Stimulated activated naive CD8-positive, alpha-beta T cell treated with anti-CD3 and anti-CD28 coated beads, Interleukin-15, Interleukin-2, amounts not matched to agents 100 U/mL and 50 U/mL, for 24 hours (primary cell): ENCODE measurements around the gene IQGAP2.

Experiments used
- ATAC-seq: fragments of 150-1000 bp; cut with Tn5 transposase; one replicate; pipeline ENCODE4 v1.10.0; 2021
- DNase-seq: peaks from one replicate; pipeline ENCODE4 v3.0.0; 2021

Gene IQGAP2

DNA sequence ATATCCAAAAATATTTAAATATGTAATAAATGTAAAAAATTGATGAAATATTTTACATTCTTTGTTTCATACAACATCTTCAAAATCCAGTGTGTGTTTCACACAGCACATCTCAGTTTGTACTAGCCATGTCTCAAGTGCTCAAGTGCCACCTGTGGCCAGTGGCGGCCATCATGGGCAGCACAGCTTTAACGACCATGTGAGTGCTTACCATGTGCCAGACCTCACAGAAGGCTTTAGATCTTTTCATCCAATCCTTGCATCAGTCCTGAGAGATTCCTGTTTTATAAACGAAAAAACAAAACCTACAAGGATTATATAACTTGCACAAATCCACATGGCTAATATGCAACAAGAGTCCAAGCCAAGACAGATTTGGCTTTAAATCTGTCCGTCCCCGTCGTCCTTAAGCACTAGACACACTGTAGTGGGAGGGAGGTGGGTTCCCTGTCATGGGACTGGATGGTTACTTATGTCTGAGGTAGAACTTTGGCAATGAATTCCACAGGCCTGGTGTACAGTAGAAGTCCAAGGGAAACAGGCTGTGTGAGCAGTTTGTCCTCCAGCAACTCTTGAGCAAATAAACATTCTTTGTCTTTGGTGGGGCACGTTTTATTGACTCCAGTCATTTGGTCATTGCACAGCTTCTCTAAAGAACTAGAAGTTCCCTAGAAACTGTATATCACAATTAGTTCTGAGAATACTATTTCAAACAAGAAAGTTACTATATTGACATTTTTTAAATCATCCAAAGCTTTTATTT lies 287.8 kb downstream of the IQGAP2 start:
- DNase-seq (no peak), ATAC-seq (no peak)

DNA sequence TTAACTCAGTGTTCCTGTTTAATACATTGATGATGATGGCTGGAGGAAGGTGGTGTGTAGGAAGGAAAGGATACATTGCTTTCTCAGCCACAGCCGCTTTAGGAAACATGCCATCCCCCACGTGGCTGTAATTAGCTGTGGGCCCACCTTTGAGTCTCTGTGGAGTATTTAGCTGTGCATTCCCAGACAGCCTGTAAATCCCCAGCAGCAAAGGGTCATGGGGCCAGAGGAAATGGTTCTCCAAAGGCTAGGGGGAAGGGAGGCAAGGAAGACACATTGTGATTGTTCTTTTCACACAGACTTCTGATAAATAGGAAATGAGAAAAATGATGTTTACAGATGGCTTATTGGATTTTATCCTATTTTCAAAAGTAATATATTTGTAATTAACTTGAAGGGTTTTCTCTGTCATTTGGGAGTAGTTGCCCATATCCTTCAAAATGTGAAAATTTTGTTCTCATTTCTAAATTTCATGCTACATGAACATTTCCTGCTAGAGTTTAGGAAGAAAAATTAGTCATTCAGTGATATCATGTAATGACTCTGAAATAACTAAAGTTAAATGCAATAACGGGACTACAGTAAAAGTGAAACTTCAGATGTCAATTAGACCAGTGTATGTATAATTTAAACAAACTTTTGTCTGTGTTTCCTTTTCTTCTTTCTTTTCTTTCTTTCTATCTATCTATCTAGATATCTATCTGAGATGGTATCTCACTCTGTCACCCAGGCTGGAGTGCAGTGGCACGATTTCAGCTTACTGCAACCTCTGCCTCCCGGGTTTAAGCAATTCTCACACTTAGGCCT lies 288.6 kb downstream of the IQGAP2 start:
- DNase-seq, result no peak
- peak; percentile 72 for ATAC-seq

DNA sequence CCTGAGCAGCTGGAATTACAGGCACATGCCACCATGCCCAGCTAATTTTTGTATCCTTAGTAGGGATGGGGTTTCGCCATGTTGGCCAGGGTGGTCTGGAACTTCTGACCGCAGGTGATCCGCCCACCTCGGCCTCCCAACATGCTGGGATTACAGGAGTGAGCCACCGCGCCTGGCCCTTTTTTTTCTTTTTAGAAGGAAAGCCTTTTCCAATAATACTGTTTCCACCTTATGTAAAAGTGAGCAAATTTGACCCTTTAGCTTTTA lies 289.1 kb downstream of the IQGAP2 start:
- ATAC-seq (no peak), DNase-seq (no peak)

DNA sequence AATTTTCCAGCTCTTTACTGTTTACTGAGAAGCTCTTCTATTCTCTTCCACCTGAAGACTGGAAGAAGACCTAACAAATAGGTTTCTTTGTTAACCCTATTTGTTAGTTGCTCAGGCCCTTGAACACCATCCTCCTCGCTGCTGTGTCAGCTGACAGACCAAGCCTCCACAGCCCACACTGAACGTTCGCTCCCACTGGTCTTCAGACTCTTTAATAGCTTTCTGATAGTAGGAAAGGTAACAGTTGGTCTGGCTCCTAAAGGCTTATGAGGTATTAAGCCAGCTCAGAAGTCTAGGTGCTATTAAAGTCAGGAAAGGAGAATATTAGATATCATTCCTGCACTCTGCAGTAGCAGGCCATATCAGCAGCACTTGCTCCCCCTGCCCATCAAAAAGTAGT lies 289.6 kb downstream of the IQGAP2 start:
- no peak for ATAC-seq

DNA sequence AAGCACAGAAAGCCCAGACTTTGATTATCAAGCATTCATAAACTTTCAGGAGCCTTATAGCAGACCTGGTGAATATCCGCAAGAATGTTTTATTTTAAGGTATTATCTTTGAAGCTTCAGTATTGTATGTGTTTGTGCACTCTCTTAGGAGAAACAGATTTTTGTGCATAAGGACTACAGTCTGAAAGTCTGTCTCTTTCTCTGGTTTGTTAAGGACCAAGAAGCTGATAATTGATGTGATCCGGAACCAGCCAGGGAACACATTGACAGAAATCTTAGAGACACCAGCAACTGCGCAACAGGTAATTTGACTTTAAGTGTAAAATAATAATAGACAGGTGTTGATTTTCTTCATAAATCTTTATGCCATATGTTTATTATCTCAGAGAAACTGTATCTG lies 290.1 kb downstream of the IQGAP2 start:
- DNase-seq (no peak), ATAC-seq (no peak)

More for the DNA sequence above, 289.6 kb downstream of the IQGAP2 start:
- no peak for DNase-seq

DNA sequence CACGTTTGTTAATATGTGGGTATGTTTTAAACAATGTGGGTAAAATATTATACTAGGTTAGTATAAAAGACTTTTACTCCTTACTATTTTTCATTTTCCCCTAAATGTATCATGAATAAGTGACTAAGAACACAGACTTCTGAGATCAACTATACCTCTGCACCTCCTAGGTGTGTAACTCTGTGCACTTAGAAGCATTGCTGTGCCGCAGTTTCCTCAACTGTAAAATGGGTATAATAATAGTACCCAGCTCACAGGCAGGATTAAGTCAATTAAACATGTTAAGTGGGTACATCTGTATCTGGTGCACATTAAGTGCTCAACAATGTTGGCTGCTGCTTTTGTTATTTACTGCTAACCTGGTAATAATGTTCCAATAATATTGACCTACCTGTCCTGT lies 291.2 kb downstream of the IQGAP2 start:
- DNase-seq, result no peak
- ATAC-seq, result no peak

DNA sequence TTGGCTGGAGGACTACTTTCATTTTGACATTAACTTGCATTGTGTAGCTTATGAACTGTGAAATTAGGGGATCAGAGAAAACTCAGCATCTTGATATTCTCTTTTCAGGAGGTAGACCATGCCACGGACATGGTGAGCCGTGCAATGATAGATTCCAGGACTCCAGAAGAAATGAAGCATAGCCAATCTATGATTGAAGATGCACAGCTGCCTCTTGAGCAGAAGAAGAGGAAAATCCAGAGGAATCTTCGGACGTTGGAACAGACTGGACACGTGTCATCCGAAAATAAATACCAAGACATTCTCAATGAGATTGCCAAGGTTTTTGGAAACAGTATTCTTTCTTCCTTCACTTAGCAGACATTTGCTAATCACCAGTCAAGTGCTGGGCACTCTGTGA lies 292.3 kb downstream of the IQGAP2 start:
- ATAC-seq (no peak), DNase-seq (no peak)

DNA sequence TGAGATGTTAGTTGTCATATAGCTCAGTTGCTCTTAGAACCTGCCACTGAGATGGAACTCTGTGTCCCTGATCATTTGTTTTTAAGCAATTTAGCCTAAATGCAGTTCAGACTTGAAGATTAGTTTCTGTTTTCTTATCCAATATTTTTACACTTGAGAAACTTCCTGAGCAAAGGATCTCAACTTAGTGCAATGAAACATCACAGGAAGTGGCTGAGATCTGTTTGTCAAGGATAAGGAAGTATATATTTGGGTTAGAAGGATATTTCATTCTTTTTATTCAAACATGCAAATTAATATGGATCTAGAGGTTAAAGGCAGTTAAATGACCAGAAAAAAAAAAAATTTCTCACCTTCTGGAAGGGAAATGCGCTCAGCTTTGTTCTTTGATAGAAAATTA lies 293.2 kb downstream of the IQGAP2 start:
- no peak for DNase-seq
- ATAC-seq, result no peak

DNA sequence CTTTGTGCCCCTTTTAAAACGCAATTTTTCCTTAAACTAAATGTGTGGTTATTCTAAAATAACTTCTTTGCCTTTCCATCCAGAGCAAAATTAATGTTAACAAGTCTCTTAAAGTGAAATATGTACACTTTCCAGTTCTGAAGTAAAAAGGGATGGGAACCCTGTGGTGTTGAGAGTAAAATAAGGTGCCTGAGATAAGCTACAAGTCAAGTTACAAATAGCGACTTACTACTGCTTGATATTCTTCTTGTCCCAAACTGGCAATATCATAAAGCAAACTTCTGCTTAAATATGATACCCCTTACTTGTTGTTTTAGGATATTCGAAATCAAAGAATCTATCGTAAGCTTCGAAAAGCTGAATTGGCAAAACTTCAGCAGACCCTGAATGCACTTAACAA lies 294.6 kb downstream of the IQGAP2 start:
- no peak for DNase-seq
- no peak for ATAC-seq

DNA sequence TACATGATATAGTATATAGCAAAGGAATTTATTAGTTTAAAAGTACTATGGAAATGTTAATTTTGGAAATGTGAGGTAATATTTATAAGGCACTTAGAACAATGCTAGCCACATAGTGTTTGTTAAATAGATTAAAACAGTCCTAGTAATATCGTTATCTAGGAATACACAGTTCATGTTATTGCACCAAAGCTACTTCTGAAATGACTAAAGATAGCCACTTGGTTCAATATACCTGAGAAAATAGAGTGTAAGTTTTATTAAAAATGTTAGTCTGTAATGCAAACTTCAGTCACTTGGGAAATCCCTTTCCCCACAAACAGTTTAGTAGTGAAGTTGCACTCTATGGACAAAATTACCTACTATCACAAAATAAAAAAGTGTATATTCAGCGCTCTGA lies 297.5 kb downstream of the IQGAP2 start:
- ATAC-seq, result no peak
- no peak for DNase-seq

DNA sequence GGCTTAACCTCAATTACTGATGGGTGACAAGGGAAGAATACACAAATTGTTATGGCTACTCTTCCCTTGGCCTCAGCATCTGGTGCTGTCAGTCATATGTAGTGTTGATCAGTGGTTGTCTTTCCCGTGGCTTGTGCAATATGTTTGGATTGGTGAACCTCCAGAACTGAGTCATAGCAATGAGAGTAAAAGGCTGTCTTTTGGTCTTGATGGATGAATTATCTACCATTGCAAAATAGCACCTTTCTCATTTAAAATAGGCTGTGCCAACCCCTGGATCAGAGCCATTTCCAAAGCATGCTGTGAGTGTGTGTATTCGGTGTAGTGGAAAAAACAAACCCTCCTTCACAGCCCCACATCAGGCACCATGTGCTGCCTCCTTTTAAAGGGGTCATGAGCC lies 298.2 kb downstream of the IQGAP2 start:
- no peak for ATAC-seq
- DNase-seq, result no peak

DNA sequence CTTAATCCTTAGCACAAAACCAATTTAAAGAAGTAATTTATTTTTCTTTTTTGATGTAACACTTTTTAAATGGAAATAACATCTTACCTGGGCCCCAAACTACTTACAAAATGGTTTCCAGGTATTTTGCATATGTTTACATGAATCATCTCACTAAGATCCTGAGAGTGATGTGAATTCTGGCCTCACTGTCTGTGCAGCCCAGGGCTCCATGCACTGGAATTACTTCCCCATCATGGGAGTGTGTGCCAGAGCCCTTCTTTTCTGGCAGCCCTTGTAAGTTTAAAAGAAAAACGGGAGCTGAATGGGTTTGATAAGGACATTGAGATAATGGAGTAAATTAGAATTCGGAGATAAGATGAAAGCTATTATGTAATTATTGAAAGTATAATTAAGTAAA lies 300.6 kb downstream of the IQGAP2 start:
- ATAC-seq (no peak), DNase-seq (no peak)

DNA sequence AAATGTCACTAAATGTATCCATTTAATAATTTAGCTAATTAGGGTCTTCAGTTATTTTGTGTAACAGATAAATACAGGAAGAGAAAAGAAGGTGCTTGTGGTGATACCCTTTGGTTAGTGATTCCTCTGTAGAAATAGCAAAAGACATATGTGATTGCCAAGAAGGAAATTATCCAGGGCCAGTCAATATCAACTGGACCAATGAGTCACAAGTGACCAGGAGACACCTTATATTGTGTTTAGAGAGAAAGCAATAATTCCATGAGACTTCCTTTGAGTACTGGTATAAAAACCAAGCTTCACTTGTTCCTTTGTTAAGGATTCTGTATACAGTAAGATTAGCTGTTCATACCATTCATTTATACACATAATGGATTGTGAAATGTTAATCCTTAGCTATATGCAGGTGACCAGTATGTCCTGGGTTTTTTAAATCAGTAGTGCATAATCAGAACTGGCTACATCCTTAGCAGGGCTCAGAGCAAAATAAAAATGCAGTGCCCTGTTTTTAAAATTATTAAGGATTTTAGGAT lies 301.1 kb downstream of the IQGAP2 start:
- ATAC-seq (no peak), DNase-seq (no peak)

DNA sequence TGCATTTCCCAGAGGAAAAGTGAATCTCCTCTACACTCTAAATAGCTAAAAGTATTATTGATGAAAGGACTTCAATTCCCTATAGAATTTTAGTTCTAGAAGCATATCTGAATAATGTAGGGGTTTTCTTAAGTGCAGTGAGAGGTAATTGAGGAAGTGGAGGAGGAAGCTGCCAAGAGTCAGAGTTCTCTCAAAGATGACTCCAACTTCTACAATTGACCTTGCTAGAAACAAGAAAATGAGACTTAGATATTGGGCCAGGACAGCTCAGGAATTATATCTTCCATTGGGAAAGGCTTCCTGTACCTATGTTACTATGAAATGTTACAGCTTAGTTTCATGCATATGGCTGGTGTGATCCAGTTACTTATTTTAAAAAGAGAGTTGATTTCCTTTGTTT lies 302.5 kb downstream of the IQGAP2 start:
- DNase-seq, result no peak
- ATAC-seq, result no peak

DNA sequence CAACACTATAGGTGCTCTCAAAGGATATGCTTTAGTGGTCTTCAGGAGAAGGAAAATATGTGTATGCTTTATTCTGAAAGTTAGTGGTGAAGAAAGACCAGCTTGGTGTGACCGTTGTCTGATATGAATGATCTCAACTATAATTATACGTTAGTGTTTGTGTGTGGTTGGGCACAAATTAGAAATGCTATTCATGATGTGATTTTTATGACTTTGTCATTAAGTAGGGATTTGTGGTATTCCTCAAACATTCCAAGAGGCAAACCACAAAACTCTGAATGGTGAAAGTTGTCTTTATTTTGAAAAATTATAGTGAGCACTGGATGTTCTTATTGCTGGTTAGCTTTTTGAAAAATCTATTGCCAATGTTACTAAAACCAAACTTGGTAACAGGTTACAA lies 306.7 kb downstream of the IQGAP2 start:
- no peak for DNase-seq
- no peak for ATAC-seq

DNA sequence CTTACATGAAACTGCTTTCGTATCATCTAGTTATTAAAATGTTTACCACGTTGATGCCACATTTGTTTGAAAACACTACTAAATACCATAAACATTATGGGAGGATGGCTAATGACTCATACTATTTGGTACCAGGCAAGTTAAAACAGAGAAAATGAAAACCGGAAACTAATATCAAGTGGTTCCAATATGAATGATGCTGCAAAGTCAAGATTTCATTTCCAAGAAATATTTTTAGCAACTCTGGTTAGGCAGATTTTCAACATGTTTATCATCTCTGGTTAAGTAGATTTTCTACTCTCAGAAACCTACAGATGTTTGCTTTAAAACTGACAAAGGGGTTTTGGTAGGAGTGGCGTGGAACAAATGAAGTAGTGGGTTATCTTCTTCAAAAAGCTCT lies 307.9 kb downstream of the IQGAP2 start:
- ATAC-seq (no peak), DNase-seq (no peak)

DNA sequence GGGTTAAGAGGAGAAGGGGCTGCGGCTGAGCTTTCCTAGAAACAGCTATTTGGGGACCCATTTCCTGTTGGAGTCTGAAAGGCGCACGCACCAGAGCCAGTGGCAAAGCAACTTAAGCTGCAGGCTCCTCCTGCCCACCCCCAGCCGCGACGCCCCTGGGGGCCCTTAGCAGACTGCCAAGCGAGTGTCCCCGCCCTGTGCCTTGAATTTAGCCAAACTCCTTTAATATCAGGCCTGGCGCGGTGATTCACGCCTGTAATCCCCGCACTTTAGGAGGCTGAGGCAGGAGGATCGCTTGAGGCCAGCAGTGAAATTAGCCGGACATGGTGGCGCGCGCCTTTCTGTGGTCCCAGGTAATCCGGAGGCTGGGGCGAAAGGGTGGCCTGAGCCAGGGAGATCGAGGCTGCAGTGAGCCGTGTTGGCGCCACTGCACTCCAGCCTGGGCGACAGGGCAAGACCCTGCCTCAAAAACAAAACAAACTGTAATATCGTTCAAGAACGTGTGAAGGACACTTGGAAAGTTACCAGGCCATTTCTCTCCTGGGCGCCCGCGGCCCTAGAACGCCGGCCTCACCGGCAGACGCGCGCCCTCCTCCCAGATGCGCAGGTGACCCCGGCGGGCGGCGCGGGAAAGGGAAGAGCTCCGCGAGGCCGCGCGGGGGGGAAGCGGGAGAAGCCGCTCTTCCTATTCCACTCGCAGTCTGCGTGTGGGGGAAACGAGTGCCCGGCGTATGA lies 311.8 kb downstream of the IQGAP2 start:
- peak; percentile 19 for DNase-seq
- ATAC-seq, result no peak

DNA sequence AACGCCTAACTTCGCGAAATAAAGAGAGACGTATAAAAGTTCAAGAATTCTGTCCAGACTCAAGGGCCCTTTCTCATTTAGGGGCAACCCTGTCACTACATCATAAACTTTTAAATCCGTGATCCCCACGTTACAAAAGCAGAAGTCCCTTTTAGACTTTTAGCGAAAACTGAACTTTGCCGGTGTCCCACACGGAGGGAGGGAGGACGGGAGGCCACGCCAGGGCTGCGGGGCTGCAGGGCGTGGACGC lies 312.3 kb downstream of the IQGAP2 start:
- ATAC-seq (no peak), DNase-seq (no peak)

DNA sequence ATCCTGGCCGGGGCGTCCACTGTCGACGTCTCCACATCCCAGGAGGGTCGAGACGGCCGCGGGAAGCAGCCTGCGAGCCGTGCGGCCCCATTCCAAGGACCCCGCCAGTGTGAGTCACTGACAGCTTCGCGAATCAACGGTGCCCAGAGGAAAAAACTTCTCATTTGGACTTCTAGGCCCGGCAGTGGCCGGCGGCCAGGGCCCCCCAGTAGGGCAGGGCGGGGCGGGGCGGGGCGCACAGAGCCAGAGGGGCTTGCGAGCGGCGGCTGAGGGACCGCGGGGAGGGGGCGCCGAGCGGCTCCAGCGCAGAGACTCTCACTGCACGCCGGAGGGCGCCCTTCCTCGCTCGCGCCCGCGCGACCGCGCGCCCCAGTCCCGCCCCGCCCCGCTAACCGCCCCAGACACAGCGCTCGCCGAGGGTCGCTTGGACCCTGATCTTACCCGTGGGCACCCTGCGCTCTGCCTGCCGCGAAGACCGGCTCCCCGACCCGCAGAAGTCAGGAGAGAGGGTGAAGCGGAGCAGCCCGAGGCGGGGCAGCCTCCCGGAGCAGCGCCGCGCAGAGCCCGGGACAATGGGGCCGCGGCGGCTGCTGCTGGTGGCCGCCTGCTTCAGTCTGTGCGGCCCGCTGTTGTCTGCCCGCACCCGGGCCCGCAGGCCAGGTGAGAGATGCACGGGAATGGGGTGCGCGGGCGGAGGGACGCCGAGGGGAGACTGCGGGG lies 312.8 kb downstream of the IQGAP2 start, which contains the start of gene F2R:
Gene F2R, plus strand, starts transcription at position 391 of the 720 bp plus-strand sequence. Its CDS starts 182 bp downstream, at position 573.
- peak; percentile 68 for ATAC-seq
- peak; percentile 58 for DNase-seq

DNA sequence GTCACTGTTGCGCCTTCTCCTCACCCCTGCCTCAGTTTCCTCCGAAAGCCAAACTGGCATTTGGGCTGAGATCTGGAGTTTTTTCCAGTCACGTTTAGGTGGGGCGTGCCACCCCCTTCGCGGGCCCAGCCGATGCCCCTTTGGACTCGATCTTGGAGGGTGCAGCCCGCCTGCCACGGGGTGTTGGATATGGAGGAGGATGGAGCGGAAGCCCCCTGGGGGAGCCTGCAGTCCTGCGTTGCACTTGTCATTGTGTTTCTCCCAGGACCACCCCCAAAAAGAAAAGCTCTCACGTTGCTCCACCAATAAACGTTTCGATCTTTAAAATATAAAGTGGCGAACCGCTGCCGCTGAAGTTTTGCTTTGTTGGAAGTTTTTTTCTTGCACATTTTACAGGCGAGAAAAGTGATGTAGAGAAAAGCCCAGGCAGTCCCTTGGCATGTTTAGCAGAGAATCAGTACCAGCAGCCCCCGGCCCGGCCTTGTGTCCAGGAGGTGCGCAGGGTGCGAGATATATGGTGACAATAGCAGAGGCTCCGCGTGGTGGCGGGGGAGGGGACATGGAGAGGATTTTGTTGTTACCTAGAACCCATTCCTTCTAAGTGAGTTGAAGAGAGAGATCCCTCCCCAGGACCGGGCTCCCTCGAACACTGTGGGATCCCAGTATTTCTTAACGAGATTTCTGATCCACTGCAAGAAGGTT lies 313.5 kb downstream of the IQGAP2 start:
- peak; percentile 22 for DNase-seq

DNA sequence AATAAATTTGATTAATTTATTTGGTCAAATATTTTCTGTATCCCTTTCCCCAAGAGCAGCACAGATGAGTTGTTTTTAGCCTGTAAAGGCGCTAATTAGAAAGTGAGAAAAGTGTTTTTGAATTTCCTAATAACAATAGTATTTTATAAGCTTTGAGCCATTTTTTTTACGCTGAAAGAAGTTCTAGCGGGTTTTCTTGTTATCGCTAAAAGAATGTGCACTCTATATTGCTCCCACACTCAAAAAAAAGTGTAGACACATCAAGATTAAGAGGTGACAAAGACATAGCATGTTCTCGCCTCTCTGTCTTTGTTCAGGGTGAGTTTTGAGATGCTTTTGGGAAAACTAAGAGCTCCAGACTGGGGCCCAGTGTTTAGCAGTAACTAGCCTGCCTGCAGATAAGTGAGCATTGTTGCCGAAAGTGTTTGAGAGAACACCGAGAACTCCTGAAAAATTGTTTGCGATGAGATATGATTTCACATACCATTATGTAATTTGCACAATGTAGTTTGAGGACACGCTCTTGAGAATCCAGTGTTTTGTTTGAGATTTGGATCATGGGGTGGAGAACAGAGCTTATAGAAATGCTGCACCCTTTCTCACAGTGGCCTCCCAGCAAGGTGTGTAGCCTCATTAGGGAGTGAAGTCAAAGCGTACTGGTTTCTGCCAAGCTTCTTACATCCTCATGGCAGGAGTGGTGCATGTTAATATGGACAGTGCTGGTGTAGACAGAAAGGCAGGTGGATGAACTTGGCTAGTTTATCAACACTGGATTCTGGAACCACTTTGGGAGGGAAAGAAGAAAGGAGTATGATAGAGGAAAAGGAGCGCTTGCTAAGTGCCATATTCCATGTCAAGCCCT lies 314.4 kb downstream of the IQGAP2 start:
- no peak for ATAC-seq
- DNase-seq, result no peak

More for the DNA sequence above, 313.5 kb downstream of the IQGAP2 start:
- ATAC-seq, result no peak
